GM19035 (cell line): ENCODE measurements around the gene BCAP29.
"Not testable (repeated sequence)": the region's sequence is repeated elsewhere in the genome, so short reads cannot be mapped to it uniquely, and the experiment has no call there.

Source experiments
- ATAC-seq: cut with Tn5 transposase; IDR thresholded peaks from one replicate; pipeline ENCODE4 v1.9.1; 2021; ENCODE audit not compliant: unreplicated experiment

BCAP29 gene

GRCh38 chr7:107579885-107580715, at the start of gene BCAP29:
TSS of gene BCAP29 (plus strand) at chr7:107580246. CDS start at chr7:107580773, 527 bp downstream.
- peak; percentile 92 for ATAC-seq

- ATAC-seq, result no peak
Observed at GRCh38 chr7:107530751-107531150, 49.3 kb upstream of the BCAP29 start.

DNA sequence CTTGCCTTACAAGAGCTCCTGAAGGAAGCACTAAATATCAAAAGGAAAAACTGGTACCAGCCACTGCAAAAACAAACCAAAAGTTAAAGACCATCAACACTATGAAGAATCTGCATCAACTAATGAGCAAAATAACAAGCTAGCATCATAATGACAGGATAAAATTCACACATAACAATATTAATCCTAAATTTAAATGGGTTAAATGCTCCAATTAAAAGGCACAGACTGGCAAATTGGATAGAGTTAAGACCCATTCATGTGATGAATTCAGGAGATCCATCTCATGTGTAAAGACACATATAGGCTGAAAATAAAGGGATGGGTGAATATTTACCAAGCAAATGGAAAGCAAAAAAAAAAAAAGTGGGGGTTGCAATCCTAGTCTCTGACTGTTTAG, 45.9 kb upstream of the BCAP29 start:
- no peak for ATAC-seq

DNA sequence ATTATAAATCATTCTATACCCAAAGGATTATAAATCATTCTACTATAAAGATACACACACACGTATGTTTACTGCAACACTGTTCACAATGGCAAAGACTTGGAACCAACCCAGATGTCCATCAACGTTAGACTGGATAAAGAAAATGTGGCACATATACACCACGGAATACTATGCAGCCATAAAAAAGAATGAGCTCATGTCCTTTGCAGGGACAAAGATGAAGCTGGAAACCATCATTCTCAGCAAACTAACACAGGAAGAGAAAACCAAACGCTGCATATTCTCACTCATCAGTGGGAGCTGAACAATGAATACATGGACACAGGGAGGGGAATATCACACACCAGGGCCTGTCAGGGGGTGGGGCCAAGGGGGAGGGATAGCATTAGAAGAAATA, 42.8 kb upstream of the BCAP29 start:
- not testable (repeated sequence) for ATAC-seq

DNA sequence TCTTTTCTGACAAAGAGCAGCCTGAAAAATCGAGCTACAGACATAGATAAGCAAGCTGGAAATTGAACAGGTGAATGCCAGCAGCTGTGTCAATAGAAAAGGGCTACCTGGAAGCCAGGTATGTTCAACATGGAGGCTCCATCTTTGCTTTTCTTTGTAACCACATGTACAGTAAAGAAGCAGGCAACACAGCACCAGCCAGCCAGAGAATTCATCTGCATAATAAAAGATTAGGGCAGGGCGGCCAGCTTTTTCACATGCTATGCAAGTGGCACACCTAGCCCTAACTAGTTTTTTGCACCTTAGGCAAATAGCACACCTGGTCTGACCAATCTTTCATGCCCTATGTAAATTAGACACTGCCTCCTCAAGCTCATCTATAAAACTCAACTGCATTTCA, 42.0 kb upstream of the BCAP29 start:
- no peak for ATAC-seq

DNA sequence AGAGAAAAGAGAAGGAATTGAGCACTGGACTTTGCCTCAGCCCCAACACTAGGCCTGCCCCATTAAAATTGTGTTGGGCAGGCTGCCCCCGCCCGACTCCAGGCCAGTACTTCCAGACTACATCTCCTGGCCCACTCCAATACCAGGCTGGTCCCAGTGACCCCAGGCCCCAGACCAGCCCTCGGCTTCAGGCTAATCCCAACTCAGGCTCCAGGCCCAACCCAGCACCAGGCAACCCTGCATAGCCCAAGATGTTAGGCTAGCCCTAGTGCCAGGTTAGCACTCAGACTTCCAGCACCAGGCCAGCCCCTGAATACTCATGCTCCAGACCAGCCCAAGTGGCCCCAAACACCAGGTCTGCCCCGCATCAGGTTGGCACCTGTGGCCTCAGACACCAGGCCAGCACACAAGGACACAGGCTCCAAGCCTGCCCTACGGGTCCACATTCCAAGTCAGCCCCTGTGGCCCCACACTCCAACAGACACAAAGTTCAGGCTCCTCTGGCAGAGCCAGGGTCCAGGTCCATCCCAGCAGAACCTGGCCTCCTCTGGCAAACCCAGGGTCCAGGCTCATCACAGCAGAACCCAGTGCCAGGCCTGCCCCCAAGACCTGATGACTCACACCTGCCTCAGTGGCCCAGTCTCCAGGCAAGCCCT, 36.6 kb upstream of the BCAP29 start:
- ATAC-seq, result no peak

- ATAC-seq, result no peak
Observed at GRCh38 chr7:107544848-107545591, 35.0 kb upstream of the BCAP29 start.

GRCh38 chr7:107551936-107552335, 28.1 kb upstream of the BCAP29 start:
- ATAC-seq, result no peak

DNA sequence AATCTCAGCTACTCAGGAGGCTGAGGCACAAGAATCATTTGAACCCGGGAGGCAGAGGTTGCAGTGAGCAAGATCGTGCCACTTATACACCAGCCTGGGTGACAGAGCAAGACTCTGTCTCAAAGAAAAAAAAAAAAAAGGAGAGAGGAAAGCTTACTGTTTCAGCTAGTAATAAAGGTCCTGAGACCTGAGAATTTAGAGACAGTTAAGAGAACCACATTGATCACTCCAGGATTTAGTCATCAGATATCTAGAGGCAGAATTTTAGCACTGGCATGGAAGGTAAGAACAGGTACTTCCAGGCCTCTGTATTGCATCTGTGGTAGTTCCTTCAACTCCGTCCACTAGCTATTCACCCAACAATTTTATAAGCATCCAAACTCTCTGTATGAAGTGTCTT, 24.2 kb upstream of the BCAP29 start:
- ATAC-seq, result no peak

DNA sequence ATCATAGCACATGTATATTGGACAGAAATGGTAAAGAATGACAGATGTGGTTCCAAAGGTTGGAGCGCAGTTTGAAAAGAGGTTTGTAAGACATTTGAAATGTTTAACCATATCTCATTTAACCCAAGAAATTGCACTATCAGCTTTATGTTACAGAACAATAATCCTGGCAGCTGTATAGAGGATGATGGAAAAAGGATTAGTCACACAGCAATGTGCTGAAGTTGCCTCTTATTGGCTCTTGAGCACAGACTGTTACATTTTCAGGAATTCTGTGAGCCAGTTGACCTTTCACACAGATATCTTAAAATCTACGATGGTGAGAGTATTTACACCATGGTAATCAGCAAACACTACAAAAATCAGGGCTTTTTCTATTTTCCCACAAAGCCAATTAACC, 20.2 kb upstream of the BCAP29 start:
- ATAC-seq, result no peak

GRCh38 chr7:107560898-107561516, 19.0 kb upstream of the BCAP29 start:
- ATAC-seq, result no peak

- ATAC-seq, result peak; percentile 66
Observed at GRCh38 chr7:107563081-107563774, 16.8 kb upstream of the BCAP29 start.

DNA sequence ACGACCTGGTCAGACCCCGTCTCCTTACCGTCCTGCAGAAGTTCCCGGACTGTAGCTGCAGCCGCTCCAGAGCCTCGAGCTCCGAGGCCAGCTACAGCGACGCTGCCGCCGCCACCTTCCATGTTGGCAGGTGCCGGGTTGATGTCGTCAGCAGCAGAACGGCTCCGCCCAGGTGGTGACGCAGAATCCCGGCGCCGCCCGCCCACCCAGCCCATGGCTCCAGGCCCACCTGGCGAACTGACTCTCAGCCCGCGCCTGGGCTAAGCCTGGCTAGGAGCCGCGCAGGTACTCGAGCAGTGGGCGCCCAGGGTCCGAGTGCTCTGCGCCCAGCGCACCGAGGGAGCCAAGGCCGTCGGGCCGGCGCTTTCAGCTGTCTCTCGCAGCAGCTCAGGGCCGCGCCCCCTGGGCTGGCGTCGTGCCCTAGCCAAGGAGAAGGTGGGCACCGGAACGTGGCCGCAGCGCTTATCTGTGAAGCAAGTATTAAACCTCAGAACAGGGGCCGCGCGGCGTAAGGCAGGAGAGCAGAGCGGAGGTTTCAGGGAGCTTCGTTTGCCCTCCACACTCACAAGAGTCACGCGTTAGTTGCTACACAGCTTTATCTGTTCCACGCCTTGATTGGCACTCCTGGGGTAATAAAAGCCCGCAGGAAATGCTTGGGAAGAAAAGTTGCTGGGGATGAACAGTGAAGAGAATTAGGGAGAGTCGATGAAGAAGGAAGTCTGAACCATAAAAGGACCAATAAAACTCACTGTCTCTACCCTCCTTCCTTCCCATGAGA, 16.1 kb upstream of the BCAP29 start, which contains the start of the genes COG5 and DUS4L:
TSS of gene COG5 (minus strand) at position 146 of the 778 bp plus-strand sequence. CDS start at position 122, 24 bp downstream.
TSS of gene DUS4L (plus strand) at position 197 of the 778 bp plus-strand sequence. CDS start 3,100 bp downstream, outside the sequence.
- peak; percentile 96 for ATAC-seq

GRCh38 chr7:107564553-107565298, 15.3 kb upstream of the BCAP29 start:
- no peak for ATAC-seq

- no peak for ATAC-seq
Observed at GRCh38 chr7:107570298-107570697, 9.7 kb upstream of the BCAP29 start.

DNA sequence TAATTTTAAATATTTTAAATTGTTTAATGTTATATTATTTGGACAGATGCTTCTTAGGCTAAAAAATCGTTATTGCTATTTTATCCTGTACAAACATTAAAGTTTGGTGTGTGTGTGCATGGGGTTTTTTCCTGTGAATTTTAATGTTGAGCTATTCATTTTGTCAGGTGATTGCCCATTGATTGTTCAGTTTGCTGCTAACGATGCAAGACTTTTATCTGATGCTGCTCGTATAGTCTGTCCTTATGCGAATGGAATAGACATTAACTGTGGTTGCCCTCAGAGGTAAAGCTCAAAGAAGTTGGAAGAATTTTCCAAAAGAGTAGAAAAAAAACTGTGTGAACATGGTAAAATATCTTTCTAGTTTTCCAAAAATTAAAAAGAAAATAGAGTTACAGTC, 6.5 kb upstream of the BCAP29 start:
- no peak for ATAC-seq

- no peak for ATAC-seq
Observed at GRCh38 chr7:107579554-107579884, 527 bp upstream of the BCAP29 start.

DNA sequence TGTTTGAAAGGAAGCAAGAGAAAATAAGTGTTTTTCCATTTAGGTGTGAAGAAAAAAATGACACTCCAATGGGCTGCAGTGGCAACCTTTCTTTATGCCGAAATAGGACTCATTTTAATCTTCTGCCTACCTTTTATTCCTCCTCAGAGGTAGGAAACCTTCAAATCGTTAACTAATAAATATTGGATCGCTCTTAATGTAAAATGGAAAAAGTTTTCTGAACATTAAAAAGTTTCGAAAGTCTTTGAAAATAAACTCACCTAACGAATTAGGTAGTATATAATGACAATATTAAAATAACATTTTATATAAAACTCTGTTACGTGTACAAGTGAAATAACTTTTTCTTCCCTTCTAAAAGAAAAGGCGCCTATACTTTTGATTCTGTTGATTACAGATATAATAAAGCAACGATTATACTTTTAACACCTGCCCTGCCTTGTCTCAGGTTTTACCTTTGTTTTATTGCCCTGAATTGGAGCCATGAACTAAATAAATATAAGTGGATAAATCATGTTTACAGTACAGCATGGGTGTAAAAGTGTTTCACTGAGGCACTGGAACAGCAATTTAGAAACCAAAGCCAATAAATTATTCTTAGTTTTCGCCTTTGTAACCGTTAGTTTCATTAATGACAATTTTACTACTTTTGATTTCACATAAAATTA, 804 bp downstream of the BCAP29 start:
- ATAC-seq, result no peak
